ENCODE measurements around the gene HJURP. TPM values are rescaled to one million over a fixed set of nuclear protein-coding genes. Genes with fewer than 3 reads are reported as not detected.

Gene HJURP, protein sequence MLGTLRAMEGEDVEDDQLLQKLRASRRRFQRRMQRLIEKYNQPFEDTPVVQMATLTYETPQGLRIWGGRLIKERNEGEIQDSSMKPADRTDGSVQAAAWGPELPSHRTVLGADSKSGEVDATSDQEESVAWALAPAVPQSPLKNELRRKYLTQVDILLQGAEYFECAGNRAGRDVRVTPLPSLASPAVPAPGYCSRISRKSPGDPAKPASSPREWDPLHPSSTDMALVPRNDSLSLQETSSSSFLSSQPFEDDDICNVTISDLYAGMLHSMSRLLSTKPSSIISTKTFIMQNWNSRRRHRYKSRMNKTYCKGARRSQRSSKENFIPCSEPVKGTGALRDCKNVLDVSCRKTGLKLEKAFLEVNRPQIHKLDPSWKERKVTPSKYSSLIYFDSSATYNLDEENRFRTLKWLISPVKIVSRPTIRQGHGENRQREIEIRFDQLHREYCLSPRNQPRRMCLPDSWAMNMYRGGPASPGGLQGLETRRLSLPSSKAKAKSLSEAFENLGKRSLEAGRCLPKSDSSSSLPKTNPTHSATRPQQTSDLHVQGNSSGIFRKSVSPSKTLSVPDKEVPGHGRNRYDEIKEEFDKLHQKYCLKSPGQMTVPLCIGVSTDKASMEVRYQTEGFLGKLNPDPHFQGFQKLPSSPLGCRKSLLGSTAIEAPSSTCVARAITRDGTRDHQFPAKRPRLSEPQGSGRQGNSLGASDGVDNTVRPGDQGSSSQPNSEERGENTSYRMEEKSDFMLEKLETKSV
- total RNA-seq: 8.2 and 20.3 TPM in 2 replicates

DNA sequence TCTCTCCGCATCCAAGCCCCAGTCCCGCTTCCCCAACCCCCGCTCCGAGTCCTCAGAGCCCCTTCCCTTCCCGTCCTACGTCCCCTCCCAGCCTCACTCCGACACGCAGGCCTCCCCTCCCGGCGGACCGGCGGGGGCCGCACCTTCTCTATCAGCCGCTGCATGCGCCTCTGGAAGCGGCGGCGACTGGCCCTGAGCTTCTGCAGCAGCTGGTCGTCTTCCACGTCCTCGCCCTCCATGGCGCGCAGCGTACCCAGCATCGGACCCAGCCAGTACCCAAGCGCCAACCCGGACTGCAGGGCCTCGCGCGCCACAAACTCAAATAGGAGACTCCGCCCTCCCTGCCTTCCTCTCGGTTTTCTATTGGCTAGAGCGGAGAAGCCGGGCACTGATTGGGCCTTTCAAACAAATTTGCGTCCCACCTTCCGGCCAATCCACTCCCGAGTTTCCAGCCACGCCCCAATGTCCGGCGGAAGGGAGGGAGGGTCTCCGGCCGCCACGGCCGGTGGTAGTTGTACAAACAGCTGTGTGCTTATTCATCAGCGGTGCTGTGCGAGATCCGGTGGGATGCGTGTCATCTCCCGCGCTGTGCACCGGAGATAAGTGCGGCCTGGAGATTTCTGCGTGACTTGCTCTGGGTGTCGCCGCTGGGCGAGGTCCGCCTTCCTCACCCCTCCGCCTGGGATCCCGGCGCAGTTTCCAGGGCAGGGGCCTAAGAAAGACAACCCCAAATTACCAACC, at the start of gene HJURP:
Gene HJURP, minus strand, starts transcription at position 295 of the 741 bp plus-strand sequence. Its CDS starts 35 bp downstream, at position 260.

GRCh38 chr2:233867993-233868532, 13.7 kb upstream of the HJURP start, which contains the start of gene MSL3B:
Gene MSL3B, minus strand, starts transcription at chr2:233868386.

Other genes with a start within 250 kb of the HJURP start
- not detected in 2 replicates for gene UGT1A8, start 236.9 kb downstream of the HJURP start, total RNA-seq
- gene UGT1A10, start 218.1 kb downstream of the HJURP start, total RNA-seq: not detected in 2 replicates
- gene UGT1A9, start 182.6 kb downstream of the HJURP start, total RNA-seq: not detected in 2 replicates
- not detected in 2 replicates for gene UGT1A7, start 172.6 kb downstream of the HJURP start, total RNA-seq
- gene UGT1A6, start 161.6 kb downstream of the HJURP start, total RNA-seq: not detected in 2 replicates
- not detected in 2 replicates for gene UGT1A5, start 141.6 kb downstream of the HJURP start, total RNA-seq
- not detected in 2 replicates for gene UGT1A4, start 135.8 kb downstream of the HJURP start, total RNA-seq
- not detected in 2 replicates for gene UGT1A3, start 125.5 kb downstream of the HJURP start, total RNA-seq
- gene UGT1A1, start 94.3 kb downstream of the HJURP start, total RNA-seq: not detected in 2 replicates
- not detected in 2 replicates for gene MROH2A, start 76.2 kb downstream of the HJURP start, total RNA-seq
- gene TRPM8, start 62.8 kb upstream of the HJURP start, total RNA-seq: 0.53 TPM in 1 of 2 replicates, not detected in the other
- not detected in 2 replicates for gene SPP2, start 196.2 kb upstream of the HJURP start, total RNA-seq

Data from aortic smooth muscle cell (primary cell).